ENCODE measurements around the gene NT5E.

NT5E gene

DNA sequence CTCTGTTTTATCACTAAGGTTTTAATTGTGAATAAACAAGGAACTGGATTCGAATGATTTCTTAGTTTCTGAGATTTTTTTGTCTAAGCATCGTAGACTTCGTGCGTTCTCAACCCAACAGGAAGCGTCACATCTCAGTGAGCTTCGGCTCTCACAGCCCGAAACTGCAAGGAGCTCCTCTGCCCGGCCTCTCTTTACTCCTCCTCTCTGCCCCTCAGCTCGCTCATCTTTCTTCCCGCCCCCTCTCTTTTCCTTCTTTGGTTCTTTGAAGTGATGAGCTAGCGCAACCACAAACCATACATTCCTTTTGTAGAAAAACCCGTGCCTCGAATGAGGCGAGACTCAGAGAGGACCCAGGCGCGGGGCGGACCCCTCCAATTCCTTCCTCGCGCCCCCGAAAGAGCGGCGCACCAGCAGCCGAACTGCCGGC lies 480 bp upstream of the NT5E start:
- Histone ChIP-seq H3K36me3 (ENCODE audit: insufficient read depth, low read length) (no peaks in the 10 kb centered on the region), H3K27ac (ENCODE audit: low read depth, low read length) (no peak overlapping the region), H3K4me3 (ENCODE audit: low read length) (peak overlapping the region; percentile 72), H3K9ac (ENCODE audit: low read depth, low read length) (peak overlapping the region; percentile 37), H3K9me3 (ENCODE audit: insufficient read depth, low read depth, low read length) (no peaks in the 10 kb centered on the region), H3K27me3 (ENCODE audit: insufficient read depth, low read length) (peaks cover 78% of the 10 kb centered on the region), H3K4me1 (ENCODE audit: insufficient read depth, low read length) (peaks cover 7% of the 10 kb centered on the region; the same call in 1 of the 2 replicates)
- 1% methylated on average over 24 of the region's 24 CpGs for WGBS

GRCh38 chr6:85451565-85452306 lies 1.9 kb downstream of the NT5E start:
- Histone ChIP-seq H3K4me3 (ENCODE audit: low read length) (no peak overlapping the region), H3K27ac (ENCODE audit: low read depth, low read length) (no peak overlapping the region), H3K27me3 (ENCODE audit: insufficient read depth, low read length) (peaks cover 73% of the 10 kb centered on the region), H3K9ac (ENCODE audit: low read depth, low read length) (no peak overlapping the region), H3K4me1 (ENCODE audit: insufficient read depth, low read length) (peaks cover 7% of the 10 kb centered on the region; the same call in 1 of the 2 replicates), H3K36me3 (ENCODE audit: insufficient read depth, low read length) (no peaks in the 10 kb centered on the region), H3K9me3 (ENCODE audit: insufficient read depth, low read depth, low read length) (no peaks in the 10 kb centered on the region)
- WGBS, result 51% methylated on average over 3 of the region's 4 CpGs

GRCh38 chr6:85452441-85452881 lies 2.6 kb downstream of the NT5E start:
- H3K27ac ChIP-seq (ENCODE audit: low read depth, low read length), result no peak overlapping the region
- no peak overlapping the region for H3K4me3 ChIP-seq (ENCODE audit: low read length)
- 89% methylated on average over 5 of the region's 5 CpGs for WGBS
- H3K9me3 ChIP-seq (ENCODE audit: insufficient read depth, low read depth, low read length), result no peaks in the 10 kb centered on the region
- peaks cover 7% of the 10 kb centered on the region; the same call in 1 of the 2 replicates for H3K4me1 ChIP-seq (ENCODE audit: insufficient read depth, low read length)
- no peak overlapping the region for H3K9ac ChIP-seq (ENCODE audit: low read depth, low read length)
- H3K36me3 ChIP-seq (ENCODE audit: insufficient read depth, low read length), result no peaks in the 10 kb centered on the region
- peaks cover 67% of the 10 kb centered on the region for H3K27me3 ChIP-seq (ENCODE audit: insufficient read depth, low read length)

GRCh38 chr6:85453052-85453451 lies 3.2 kb downstream of the NT5E start:
- no peaks in the 10 kb centered on the region for H3K36me3 ChIP-seq (ENCODE audit: insufficient read depth, low read length)
- WGBS, result 92% methylated on average over 2 of the region's 2 CpGs
- no peaks in the 10 kb centered on the region for H3K9me3 ChIP-seq (ENCODE audit: insufficient read depth, low read depth, low read length)
- no peak overlapping the region for H3K9ac ChIP-seq (ENCODE audit: low read depth, low read length)
- no peak overlapping the region for H3K4me3 ChIP-seq (ENCODE audit: low read length)
- H3K4me1 ChIP-seq (ENCODE audit: insufficient read depth, low read length), result peaks cover 7% of the 10 kb centered on the region; the same call in 1 of the 2 replicates
- H3K27me3 ChIP-seq (ENCODE audit: insufficient read depth, low read length), result peaks cover 61% of the 10 kb centered on the region
- H3K27ac ChIP-seq (ENCODE audit: low read depth, low read length), result no peak overlapping the region

GRCh38 chr6:85453490-85453889 lies 3.6 kb downstream of the NT5E start:
- Histone ChIP-seq H3K27ac (ENCODE audit: low read depth, low read length) (no peak overlapping the region), H3K9ac (ENCODE audit: low read depth, low read length) (no peak overlapping the region), H3K4me1 (ENCODE audit: insufficient read depth, low read length) (peaks cover 10% of the 10 kb centered on the region), H3K9me3 (ENCODE audit: insufficient read depth, low read depth, low read length) (no peaks in the 10 kb centered on the region), H3K4me3 (ENCODE audit: low read length) (no peak overlapping the region), H3K27me3 (ENCODE audit: insufficient read depth, low read length) (peaks cover 56% of the 10 kb centered on the region), H3K36me3 (ENCODE audit: insufficient read depth, low read length) (no peaks in the 10 kb centered on the region)
- 89% methylated on average over 1 of the region's 2 CpGs for WGBS

- 94% methylated on average over 1 of the region's 3 CpGs for WGBS
- H3K9ac ChIP-seq (ENCODE audit: low read depth, low read length), result no peak overlapping the region
- H3K27me3 ChIP-seq (ENCODE audit: insufficient read depth, low read length), result peaks cover 36% of the 10 kb centered on the region
- peaks cover 26% of the 10 kb centered on the region for H3K4me1 ChIP-seq (ENCODE audit: insufficient read depth, low read length)
- H3K36me3 ChIP-seq (ENCODE audit: insufficient read depth, low read length), result no peaks in the 10 kb centered on the region
- H3K27ac ChIP-seq (ENCODE audit: low read depth, low read length), result no peak overlapping the region
- no peaks in the 10 kb centered on the region for H3K9me3 ChIP-seq (ENCODE audit: insufficient read depth, low read depth, low read length)
- no peak overlapping the region for H3K4me3 ChIP-seq (ENCODE audit: low read length)
Observed at GRCh38 chr6:85455471-85456026, 5.7 kb downstream of the NT5E start.

GRCh38 chr6:85456782-85457181 lies 6.9 kb downstream of the NT5E start:
- Histone ChIP-seq H3K9me3 (ENCODE audit: insufficient read depth, low read depth, low read length) (no peaks in the 10 kb centered on the region), H3K4me3 (ENCODE audit: low read length) (no peak overlapping the region), H3K36me3 (ENCODE audit: insufficient read depth, low read length) (no peaks in the 10 kb centered on the region), H3K27me3 (ENCODE audit: insufficient read depth, low read length) (peaks cover 23% of the 10 kb centered on the region), H3K4me1 (ENCODE audit: insufficient read depth, low read length) (peaks cover 30% of the 10 kb centered on the region), H3K9ac (ENCODE audit: low read depth, low read length) (no peak overlapping the region), H3K27ac (ENCODE audit: low read depth, low read length) (no peak overlapping the region)
- 92% methylated on average over 4 of the region's 4 CpGs for WGBS

DNA sequence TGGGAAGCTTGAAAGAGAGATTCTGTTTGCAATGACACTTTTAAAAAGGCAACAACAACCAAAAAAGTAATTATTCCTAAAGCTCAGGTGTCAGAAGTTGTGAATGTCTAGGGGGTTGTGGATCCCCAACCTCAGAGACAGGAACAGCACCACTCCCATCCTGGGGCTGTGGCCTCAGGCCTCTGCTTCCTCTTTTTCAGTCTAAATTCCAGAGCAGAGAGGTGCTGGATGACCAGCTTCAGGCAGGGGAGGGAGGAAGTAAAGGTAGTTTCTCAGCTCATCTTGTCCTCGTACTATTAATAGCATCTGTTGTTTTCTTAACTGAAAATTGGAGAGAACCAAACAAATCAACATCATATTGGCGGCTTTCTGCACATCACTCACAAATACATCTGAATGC lies 8.3 kb downstream of the NT5E start:
- H3K4me3 ChIP-seq (ENCODE audit: low read length), result no peak overlapping the region
- peaks cover 9% of the 10 kb centered on the region for H3K27me3 ChIP-seq (ENCODE audit: insufficient read depth, low read length)
- H3K9ac ChIP-seq (ENCODE audit: low read depth, low read length), result no peak overlapping the region
- H3K36me3 ChIP-seq (ENCODE audit: insufficient read depth, low read length), result no peaks in the 10 kb centered on the region
- H3K4me1 ChIP-seq (ENCODE audit: insufficient read depth, low read length), result peaks cover 30% of the 10 kb centered on the region
- no peaks in the 10 kb centered on the region for H3K9me3 ChIP-seq (ENCODE audit: insufficient read depth, low read depth, low read length)
- no peak overlapping the region for H3K27ac ChIP-seq (ENCODE audit: low read depth, low read length)
- WGBS, result 46% methylated on average over 2 of the region's 2 CpGs

DNA sequence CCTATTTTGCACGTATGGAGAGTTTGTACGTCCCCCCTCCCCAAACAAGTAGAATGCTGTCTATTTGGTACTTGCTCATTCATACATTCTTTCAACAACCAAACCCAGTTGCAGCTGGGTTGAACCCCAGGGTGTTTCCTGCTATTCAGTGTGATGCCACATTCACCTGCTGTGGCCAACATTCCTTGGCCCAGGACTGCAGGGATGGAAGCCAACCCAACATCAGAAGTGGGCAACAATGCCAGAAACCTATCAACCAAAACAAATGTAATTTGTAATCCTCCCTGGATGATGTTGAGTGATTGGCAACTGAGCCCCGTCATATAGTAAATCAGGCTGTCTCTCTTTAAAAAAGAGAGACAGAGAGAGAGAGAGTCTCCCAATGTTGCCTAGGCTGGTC lies 8.9 kb downstream of the NT5E start:
- Histone ChIP-seq H3K9ac (ENCODE audit: low read depth, low read length) (no peak overlapping the region), H3K4me3 (ENCODE audit: low read length) (no peak overlapping the region), H3K36me3 (ENCODE audit: insufficient read depth, low read length) (no peaks in the 10 kb centered on the region), H3K4me1 (ENCODE audit: insufficient read depth, low read length) (peaks cover 30% of the 10 kb centered on the region), H3K27me3 (ENCODE audit: insufficient read depth, low read length) (peaks cover 5% of the 10 kb centered on the region; the same call in 1 of the 2 replicates), H3K27ac (ENCODE audit: low read depth, low read length) (no peak overlapping the region), H3K9me3 (ENCODE audit: insufficient read depth, low read depth, low read length) (no peaks in the 10 kb centered on the region)
- WGBS, result 94% methylated on average over 3 of the region's 3 CpGs

GRCh38 chr6:85459224-85459901 lies 9.5 kb downstream of the NT5E start:
- Histone ChIP-seq H3K9me3 (ENCODE audit: insufficient read depth, low read depth, low read length) (no peaks in the 10 kb centered on the region), H3K27me3 (ENCODE audit: insufficient read depth, low read length) (no peaks in the 10 kb centered on the region), H3K4me3 (ENCODE audit: low read length) (no peak overlapping the region), H3K36me3 (ENCODE audit: insufficient read depth, low read length) (no peaks in the 10 kb centered on the region), H3K4me1 (ENCODE audit: insufficient read depth, low read length) (peaks cover 30% of the 10 kb centered on the region), H3K9ac (ENCODE audit: low read depth, low read length) (no peak overlapping the region), H3K27ac (ENCODE audit: low read depth, low read length) (no peak overlapping the region)
- WGBS, result 81% methylated on average over 3 of the region's 4 CpGs

- no peaks in the 10 kb centered on the region for H3K9me3 ChIP-seq (ENCODE audit: insufficient read depth, low read depth, low read length)
- peaks cover 30% of the 10 kb centered on the region for H3K4me1 ChIP-seq (ENCODE audit: insufficient read depth, low read length)
- no peak overlapping the region for H3K4me3 ChIP-seq (ENCODE audit: low read length)
- no peak overlapping the region for H3K9ac ChIP-seq (ENCODE audit: low read depth, low read length)
- WGBS, result 38% methylated on average over 3 of the region's 4 CpGs
- H3K36me3 ChIP-seq (ENCODE audit: insufficient read depth, low read length), result no peaks in the 10 kb centered on the region
- H3K27me3 ChIP-seq (ENCODE audit: insufficient read depth, low read length), result no peaks in the 10 kb centered on the region
- no peak overlapping the region for H3K27ac ChIP-seq (ENCODE audit: low read depth, low read length)
Observed at GRCh38 chr6:85460154-85460920, 10.5 kb downstream of the NT5E start.

All from HUES64 (cell line).